ENCODE data around the gene MMP21. TPM values are rescaled to one million over a fixed set of nuclear protein-coding genes. Genes with fewer than 3 reads are reported as not detected.

Gene MMP21
- total RNA-seq (under 1 TPM; 0.61 to 0.79 TPM), polyA plus RNA-seq (not detected)

DNA sequence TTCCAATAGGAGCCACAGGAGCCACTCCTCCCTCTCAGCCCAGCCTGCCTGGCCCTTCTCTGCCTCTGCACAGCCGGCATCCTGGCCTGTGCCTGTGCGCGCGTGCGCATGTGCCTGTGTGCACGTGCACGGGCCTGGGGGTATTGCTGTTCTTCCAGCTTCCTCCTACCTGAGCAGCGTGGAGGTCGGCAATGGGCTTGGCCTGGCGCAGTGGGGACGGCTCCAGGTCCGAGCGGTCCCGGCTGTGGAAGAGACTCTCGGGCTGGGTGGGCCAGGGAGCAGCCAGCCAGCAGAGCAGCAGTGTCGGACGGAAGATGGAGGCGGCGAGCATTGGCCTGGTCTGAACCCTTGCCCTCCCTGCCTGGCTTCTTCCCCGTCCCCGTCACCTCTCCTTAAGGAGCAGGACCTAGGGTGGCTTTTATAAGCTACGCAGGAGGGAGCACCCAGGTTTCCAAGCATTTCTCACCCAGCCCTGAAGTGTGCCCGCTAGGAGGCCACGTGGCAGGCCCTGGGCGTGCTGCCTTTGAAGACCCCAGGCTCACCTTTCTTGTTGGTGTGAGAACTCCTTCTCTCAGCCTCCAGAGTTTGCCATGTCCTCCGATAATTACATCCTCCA, at the start of gene MMP21:
MMP21 (minus strand) TSS at position 331 of the 616 bp plus-strand sequence; CDS start at position 331, 0 bp downstream.
- no peak within 1 kb of the TSS for H3K4me3 Mint-ChIP-seq
- no peak within 1 kb of the TSS for H3K27ac Mint-ChIP-seq
- H3K27me3 Mint-ChIP-seq: peaks cover 0 to 5% of the 10 kb centered on the region in 2 donors
- Histone ChIP-seq H3K9me3 (ENCODE audit: control insufficient read depth in 1 of 2, low read length in 2 of 2) (no peaks in the 10 kb centered on the region), H3K27ac (ENCODE audit: low read depth, low read length) (no peak within 1 kb of the TSS), H3K27me3 (ENCODE audit: insufficient read depth, low read length) (no peaks in the 10 kb centered on the region), H3K4me3 (ENCODE audit: low read length in 2 of 2) (no peak within 1 kb of the TSS), H3K36me3 (ENCODE audit: insufficient read depth, low read length) (no peaks in the 10 kb centered on the region), H3K4me1 (ENCODE audit: insufficient read depth, low read length) (no peaks in the 10 kb centered on the region)
- H3K4me1 Mint-ChIP-seq: no peaks in the 10 kb centered on the region
- peaks cover 0 to 3% (median 0%) of the 10 kb centered on the region in 8 donors for H3K9me3 Mint-ChIP-seq
- no peak for DNase-seq
- intact Hi-C loops (cut with micrococcal nuclease): no loop called here
- POLR2A ChIA-PET (ENCODE audit: partially characterized antibody): no interaction called here
- H3K36me3 Mint-ChIP-seq: no peaks in the 10 kb centered on the region
- CTCF ChIA-PET (ENCODE audit: partially characterized antibody): no interaction called here

DNA sequence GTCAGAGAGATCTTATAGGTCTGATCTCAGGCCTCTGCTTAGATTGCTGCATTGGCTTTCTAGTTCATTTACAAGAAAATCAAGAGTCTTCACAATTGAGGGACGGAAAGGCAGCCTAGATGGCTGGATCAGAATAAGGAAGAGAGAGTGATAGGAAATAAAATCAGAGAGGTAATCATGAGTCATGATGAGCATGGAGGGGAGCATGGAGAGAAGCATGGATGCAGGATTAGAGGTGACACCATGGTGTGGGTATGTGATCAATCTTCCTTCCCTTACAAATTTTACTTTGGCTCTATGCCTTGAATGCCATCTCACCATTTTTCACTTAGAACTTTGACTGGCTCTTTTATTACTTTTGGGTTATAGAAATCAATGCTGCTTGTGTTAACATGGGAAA, 49.1 kb upstream of the MMP21 start:
- H3K4me3 ChIP-seq (ENCODE audit: low read length in 2 of 2): peak overlapping the region in 1 of 2 donors; percentile 96
- Mint-ChIP-seq H3K4me1 (peaks cover 22 to 40% (median 28%) of the 10 kb centered on the region in 4 donors), H3K27ac (no peak overlapping the region), H3K36me3 (peaks cover 25 to 36% of the 10 kb centered on the region in 2 donors), H3K4me3 (no peak overlapping the region), H3K27me3 (no peaks in the 10 kb centered on the region), H3K9me3 (peaks cover 0 to 3% (median 0%) of the 10 kb centered on the region in 8 donors)
- ChIA-PET CTCF (ENCODE audit: partially characterized antibody) (no interaction called here), POLR2A (ENCODE audit: partially characterized antibody) (no interaction called here)
- intact Hi-C loops (cut with micrococcal nuclease): loop anchor here (5.0 kb wide), 2 partner anchors 1022 to 1362 kb away; partner anchors contain the start of genes ABRAXAS2 and LHPP
- peak overlapping the region; percentile 88 for H3K27ac ChIP-seq (ENCODE audit: low read depth, low read length)
- H3K4me1 ChIP-seq (ENCODE audit: insufficient read depth, low read length): peaks cover 37% of the 10 kb centered on the region
- H3K9me3 ChIP-seq (ENCODE audit: control insufficient read depth in 1 of 2, low read length in 2 of 2): no peaks in the 10 kb centered on the region
- H3K27me3 ChIP-seq (ENCODE audit: insufficient read depth, low read length): no peaks in the 10 kb centered on the region
- DNase-seq: no peak
- H3K36me3 ChIP-seq (ENCODE audit: insufficient read depth, low read length): peaks cover 31% of the 10 kb centered on the region

DNA sequence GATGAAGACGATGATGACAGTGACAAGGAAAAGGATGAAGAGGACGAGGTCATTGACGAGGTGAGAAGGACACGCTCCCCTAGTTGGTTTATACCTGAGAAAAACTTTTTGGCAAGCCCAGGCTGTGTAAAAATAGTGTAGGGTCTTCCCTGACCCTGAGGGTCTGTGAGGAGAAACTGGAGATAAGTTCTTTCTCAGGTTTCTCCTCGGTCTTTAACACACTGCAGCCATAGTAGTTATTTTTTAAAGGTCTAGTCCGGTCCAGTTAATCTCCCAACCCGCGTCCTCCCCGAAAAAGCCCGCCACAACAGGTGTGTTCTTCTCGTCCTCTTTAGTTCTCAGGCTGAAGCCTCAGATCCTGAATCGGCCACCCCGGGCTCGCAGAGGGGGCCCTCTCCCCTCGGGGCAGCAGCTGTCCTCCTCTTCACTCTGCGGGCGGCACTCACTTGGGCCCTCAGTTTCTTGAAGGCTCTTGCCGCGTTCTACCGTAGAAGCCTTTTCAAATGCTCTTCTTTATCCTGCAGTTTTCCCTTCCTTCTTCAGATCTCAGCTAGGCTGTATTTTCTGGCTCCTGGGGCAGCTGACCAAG, 48.1 kb upstream of the MMP21 start:
- H3K4me3 ChIP-seq (ENCODE audit: low read length in 2 of 2): peak overlapping the region; percentile 67 to 96
- H3K36me3 ChIP-seq (ENCODE audit: insufficient read depth, low read length): peaks cover 21% of the 10 kb centered on the region
- H3K27ac ChIP-seq (ENCODE audit: low read depth, low read length): peak overlapping the region; percentile 88
- intact Hi-C loops (cut with micrococcal nuclease): loop anchor here (1.0 to 5.0 kb wide), 4 partner anchors 73 to 1361 kb away; partner anchors contain the start of genes ABRAXAS2, EDRF1, FANK1 and LHPP
- CTCF ChIA-PET (ENCODE audit: partially characterized antibody): no interaction called here
- Mint-ChIP-seq H3K36me3 (peaks cover 17 to 26% of the 10 kb centered on the region in 2 donors), H3K27me3 (no peaks in the 10 kb centered on the region), H3K4me3 (no peak overlapping the region), H3K9me3 (peaks cover 0 to 3% (median 0%) of the 10 kb centered on the region in 8 donors), H3K4me1 (peaks cover 22 to 36% (median 28%) of the 10 kb centered on the region in 4 donors), H3K27ac (no peak overlapping the region)
- H3K27me3 ChIP-seq (ENCODE audit: insufficient read depth, low read length): no peaks in the 10 kb centered on the region
- peaks cover 37% of the 10 kb centered on the region for H3K4me1 ChIP-seq (ENCODE audit: insufficient read depth, low read length)
- POLR2A ChIA-PET (ENCODE audit: partially characterized antibody): interaction anchor here (0.5 to 1.8 kb wide), 9 partner anchors 8 to 907 kb away, joined by 3 to 19 read pairs (median 3); partner anchors contain the start of gene EDRF1
- DNase-seq: no peak
- no peaks in the 10 kb centered on the region for H3K9me3 ChIP-seq (ENCODE audit: control insufficient read depth in 1 of 2, low read length in 2 of 2)

DNA sequence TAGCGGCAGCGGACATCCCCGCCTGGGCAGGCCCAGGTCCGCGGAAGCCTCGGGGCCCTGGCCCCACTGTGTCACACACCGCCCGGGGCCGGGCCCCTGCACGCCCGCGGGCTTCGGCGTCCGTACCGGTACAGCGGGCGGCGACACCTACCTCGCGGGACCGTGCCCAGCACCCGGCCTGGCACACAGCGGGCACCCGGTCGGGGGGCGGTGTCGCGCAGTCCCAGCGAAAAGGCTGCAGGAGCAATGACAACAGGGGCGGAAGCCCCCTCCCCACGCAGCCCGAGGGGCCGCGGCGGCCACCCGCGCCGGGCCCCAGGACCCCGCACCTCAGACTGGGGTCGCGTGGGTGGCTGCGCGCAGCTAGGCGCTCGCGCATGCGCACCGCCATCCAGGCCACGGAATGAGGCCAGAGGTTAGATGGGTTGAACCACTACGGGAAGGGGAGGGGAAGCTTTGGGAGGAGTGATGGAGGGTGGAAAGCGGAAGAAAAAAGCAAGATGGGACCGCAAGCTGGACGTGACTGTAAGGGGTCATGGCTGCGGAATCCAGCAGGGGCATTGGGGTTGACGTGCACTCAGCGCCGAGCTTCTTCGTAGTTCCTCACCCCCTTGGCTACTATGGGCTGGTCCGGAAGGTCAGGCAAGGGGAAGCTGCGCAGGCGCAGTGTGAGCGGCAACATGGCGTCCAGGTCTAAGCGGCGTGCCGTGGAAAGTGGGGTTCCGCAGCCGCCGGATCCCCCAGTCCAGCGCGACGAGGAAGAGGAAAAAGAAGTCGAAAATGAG, 47.4 kb upstream of the MMP21 start, which contains the start of the genes BCCIP and UROS:
BCCIP (plus strand) TSS at position 669 of the 785 bp plus-strand sequence; CDS start at position 681, 12 bp downstream.
UROS (minus strand) TSS at position 381 of the 785 bp plus-strand sequence. CDS start 6,759 bp downstream, outside the sequence.
- Histone ChIP-seq H3K36me3 (ENCODE audit: insufficient read depth, low read length) (peaks cover 15% of the 10 kb centered on the region), H3K27ac (ENCODE audit: low read depth, low read length) (peak within 1 kb of the TSS; percentile 88), H3K9me3 (ENCODE audit: control insufficient read depth in 1 of 2, low read length in 2 of 2) (no peaks in the 10 kb centered on the region), H3K27me3 (ENCODE audit: insufficient read depth, low read length) (no peaks in the 10 kb centered on the region), H3K4me1 (ENCODE audit: insufficient read depth, low read length) (peaks cover 37% of the 10 kb centered on the region), H3K4me3 (ENCODE audit: low read length in 2 of 2) (peak within 1 kb of the TSS; percentile 67 to 96)
- Mint-ChIP-seq H3K27ac (peak within 1 kb of the TSS in 5 of 7 donors; percentile 70 to 94 (median 85)), H3K9me3 (peaks cover 0 to 3% (median 0%) of the 10 kb centered on the region in 8 donors), H3K4me1 (peaks cover 19 to 32% (median 24%) of the 10 kb centered on the region in 4 donors), H3K27me3 (no peaks in the 10 kb centered on the region), H3K36me3 (peaks cover 10 to 19% of the 10 kb centered on the region in 2 donors), H3K4me3 (peak within 1 kb of the TSS; percentile 75 to 90 (median 85))
- ChIA-PET POLR2A (ENCODE audit: partially characterized antibody) (interaction anchor here (0.5 to 1.8 kb wide), 8 partner anchors 8 to 907 kb away, joined by 3 to 19 read pairs (median 3); partner anchors contain the start of gene EDRF1), CTCF (ENCODE audit: partially characterized antibody) (interaction anchor here (0.6 kb wide), 1 partner anchor 15 kb away, joined by 3 read pairs; no protein-coding TSS in a partner anchor)
- DNase-seq: peak; percentile 90 to 97 (median 95)
- intact Hi-C loops (cut with micrococcal nuclease): loop anchor here (1.0 to 5.0 kb wide), 4 partner anchors 73 to 1361 kb away; partner anchors contain the start of genes ABRAXAS2, EDRF1, FANK1 and LHPP

- POLR2A ChIA-PET (ENCODE audit: partially characterized antibody): no interaction called here
- no peaks in the 10 kb centered on the region for H3K27me3 ChIP-seq (ENCODE audit: insufficient read depth, low read length)
- H3K4me1 ChIP-seq (ENCODE audit: insufficient read depth, low read length): peaks cover 30% of the 10 kb centered on the region
- no peak overlapping the region for H3K27ac ChIP-seq (ENCODE audit: low read depth, low read length)
- H3K36me3 ChIP-seq (ENCODE audit: insufficient read depth, low read length): no peaks in the 10 kb centered on the region
- Mint-ChIP-seq H3K9me3 (peaks cover 0 to 3% (median 0%) of the 10 kb centered on the region in 8 donors), H3K4me1 (peaks cover 15 to 25% (median 17%) of the 10 kb centered on the region in 4 donors), H3K27me3 (no peaks in the 10 kb centered on the region), H3K4me3 (peak overlapping the region in 4 of 8 donors; percentile 7 to 88 (median 77)), H3K27ac (peak overlapping the region in 1 of 7 donors; percentile 8), H3K36me3 (peaks cover 0 to 9% of the 10 kb centered on the region in 2 donors)
- H3K4me3 ChIP-seq (ENCODE audit: low read length in 2 of 2): no peak overlapping the region
- intact Hi-C loops (cut with micrococcal nuclease): loop anchor here (5.0 kb wide), 2 partner anchors 1018 to 1358 kb away; partner anchors contain the start of genes ABRAXAS2 and LHPP
- H3K9me3 ChIP-seq (ENCODE audit: control insufficient read depth in 1 of 2, low read length in 2 of 2): no peaks in the 10 kb centered on the region
- no peak for DNase-seq
- CTCF ChIA-PET (ENCODE audit: partially characterized antibody): no interaction called here
Measured at GRCh38 chr10:125820701-125821100, 45.1 kb upstream of the MMP21 start.

GRCh38 chr10:125817337-125817946, 41.8 kb upstream of the MMP21 start:
- no peaks in the 10 kb centered on the region for H3K9me3 ChIP-seq (ENCODE audit: control insufficient read depth in 1 of 2, low read length in 2 of 2)
- no peaks in the 10 kb centered on the region for H3K27me3 ChIP-seq (ENCODE audit: insufficient read depth, low read length)
- Mint-ChIP-seq H3K9me3 (peaks cover 0 to 3% (median 0%) of the 10 kb centered on the region in 8 donors), H3K27ac (no peak overlapping the region), H3K36me3 (peaks cover 23 to 36% of the 10 kb centered on the region in 2 donors), H3K4me1 (peaks cover 14 to 25% (median 15%) of the 10 kb centered on the region in 4 donors), H3K27me3 (no peaks in the 10 kb centered on the region), H3K4me3 (no peak overlapping the region)
- H3K4me1 ChIP-seq (ENCODE audit: insufficient read depth, low read length): peaks cover 10% of the 10 kb centered on the region
- no peak overlapping the region for H3K27ac ChIP-seq (ENCODE audit: low read depth, low read length)
- ChIA-PET CTCF (ENCODE audit: partially characterized antibody) (interaction anchor here (1.5 kb wide), 1 partner anchor 10 kb away, joined by 3 read pairs; no protein-coding TSS in a partner anchor), POLR2A (ENCODE audit: partially characterized antibody) (no interaction called here)
- no peak for DNase-seq
- intact Hi-C loops (cut with micrococcal nuclease): no loop called here
- H3K36me3 ChIP-seq (ENCODE audit: insufficient read depth, low read length): peaks cover 20% of the 10 kb centered on the region
- H3K4me3 ChIP-seq (ENCODE audit: low read length in 2 of 2): no peak overlapping the region

All from CD4-positive, alpha-beta memory T cell (primary cell).